B cell (primary cell): ENCODE data around the gene RAB3D. TPM values are rescaled to one million over a fixed set of nuclear protein-coding genes. Genes with fewer than 3 reads are reported as not detected.

Experiments used
- ATAC-seq: fragments of 200-7000 bp; cut with Tn5 transposase; one replicate; pipeline ENCODE4 v1.10.0; 2021; ENCODE audit warnings: low read depth, mild to moderate bottlenecking, moderate number of reproducible peaks, moderate library complexity
- CTCF ChIA-PET: fragments of 350-600 bp; sonication (Branson Sonifier 250); formaldehyde crosslinking; loops from one replicate; lab custom pipeline; 2021; ENCODE audit warnings: antibody characterized with exemption, inconsistent platforms; lab: Charles Lee
- POLR2A ChIA-PET: fragments of 350-600 bp; sonication (Branson Sonifier 250); formaldehyde crosslinking; loops from one replicate; lab custom pipeline; 2021; ENCODE audit warnings: antibody characterized with exemption; lab: Charles Lee
- DNase-seq: peaks from one replicate; pipeline ENCODE4 v3.0.0; 2013
- H2AFZ ChIP-seq: 2 replicates; pipeline ENCODE4 v1.6.1; 2012; ENCODE audit warnings: mild to moderate bottlenecking, low read depth, low read length; ENCODE audit not compliant: insufficient read depth, poor library complexity, severe bottlenecking
- H3K27ac ChIP-seq, 2 donors: 1 replicate in 1 of 2; 2 replicates in 1 of 2; pipeline ENCODE4 v1.5.1; 2012 to 2013; ENCODE audit warnings: low read length in 2 of 2, mild to moderate bottlenecking in 2 of 2, moderate library complexity in 1 of 2
- H3K27me3 ChIP-seq, 4 experiments: fragments of 200-600 bp in 1 of 4; sonication (generic) in 1 of 4; replicated peaks in 1 of 4; 1 replicate in 2 of 4; 2 replicates in 2 of 4; pipeline versions ENCODE4 v1.6.1 to v1.7.0; 2013 to 2016; ENCODE audit warnings: low read length in 3 of 4, mild to moderate bottlenecking in 2 of 4, mixed read lengths in 1 of 4, moderate library complexity in 1 of 4; ENCODE audit not compliant: insufficient read depth in 4 of 4, control insufficient read depth in 3 of 4; ENCODE audit errors: control extremely low read depth in 1 of 4
- H3K36me3 ChIP-seq, 2 experiments: replicated peaks in 1 of 2; 1 replicate in 1 of 2; 2 replicates in 1 of 2; pipeline versions ENCODE4 v1.6.1 to v1.7.1; 2013; ENCODE audit warnings: low read length in 1 of 2; ENCODE audit not compliant: insufficient read depth in 2 of 2, control insufficient read depth in 1 of 2; ENCODE audit errors: control extremely low read depth in 1 of 2, extremely low read depth in 1 of 2
- H3K4me1 ChIP-seq, 2 donors: fragments of 200-600 bp in 1 of 2; sonication (generic) in 1 of 2; 1 replicate in 1 of 2; 2 replicates in 1 of 2; pipeline versions ENCODE4 v1.5.1 to v1.6.1; 2013 to 2017; ENCODE audit warnings: low read length in 2 of 2; ENCODE audit not compliant: control insufficient read depth in 2 of 2, insufficient read depth in 2 of 2
- H3K4me2 ChIP-seq: replicated peaks from 2 replicates; pipeline ENCODE3; 2012; ENCODE audit warnings: mild to moderate bottlenecking, low read depth, low read length; ENCODE audit not compliant: poor library complexity, severe bottlenecking
- H3K4me3 ChIP-seq, 5 experiments: fragments of 200-600 bp in 1 of 5; sonication (generic) in 1 of 5; 1 replicate in 3 of 5; 2 replicates in 2 of 5; pipeline versions ENCODE4 v1.5.1 to v1.7.0; 2011 to 2016; ENCODE audit warnings: low read length in 4 of 5, mild to moderate bottlenecking in 4 of 5, low read depth in 2 of 5, control low read depth in 1 of 5, moderate library complexity in 1 of 5; ENCODE audit not compliant: insufficient read depth in 1 of 5; ENCODE audit errors: control extremely low read depth in 1 of 5, extremely low read depth in 1 of 5
- H3K79me2 ChIP-seq: fragments of 200-600 bp; sonication (generic); one replicate; pipeline ENCODE4 v1.6.0; 2016; ENCODE audit warnings: low read length; ENCODE audit not compliant: control insufficient read depth, insufficient read depth
- H3K9ac ChIP-seq: fragments of 200-600 bp; sonication (generic); 2 replicates; pipeline ENCODE4 v1.6.1; 2017; ENCODE audit warnings: mild to moderate bottlenecking, low read length, moderate library complexity
- H3K9me3 ChIP-seq, 3 donors: one replicate each; pipeline versions ENCODE4 v1.6.1 to v1.7.1; 2013; ENCODE audit warnings: low read length in 2 of 3; ENCODE audit not compliant: control insufficient read depth in 2 of 3, insufficient read depth in 1 of 3; ENCODE audit errors: control extremely low read depth in 1 of 3
- H4K20me1 ChIP-seq: 2 replicates; pipeline ENCODE4 v1.6.0; 2012; ENCODE audit warnings: mild to moderate bottlenecking, low read length; ENCODE audit not compliant: insufficient read depth, control insufficient read depth, poor library complexity, severe bottlenecking
- H3K27ac Mint-ChIP-seq: one replicate; pipeline ENCODE4 v1.8.0; 2021; ENCODE audit warnings: mixed read lengths
- H3K27me3 Mint-ChIP-seq: one replicate; pipeline ENCODE4 v1.8.0; 2021; ENCODE audit warnings: mixed read lengths
- H3K4me1 Mint-ChIP-seq: one replicate; pipeline ENCODE4 v1.8.0; 2021; ENCODE audit warnings: mixed read lengths
- H3K4me3 Mint-ChIP-seq: one replicate; pipeline ENCODE4 v1.8.0; 2021; ENCODE audit warnings: mixed read lengths
- H3K9me3 Mint-ChIP-seq: one replicate; pipeline ENCODE4 v1.8.0; 2022; ENCODE audit warnings: mixed read lengths; ENCODE audit not compliant: insufficient read depth
- CTCF ChIP-seq: fragments of 200-600 bp; IDR thresholded peaks from one replicate; pipeline ENCODE4 v1.8.0; 2022; ENCODE audit warnings: antibody characterized with exemption, mild to moderate bottlenecking
- EZH2 ChIP-seq: IDR thresholded peaks from 2 replicates; pipeline ENCODE4 v1.6.1; 2012; ENCODE audit warnings: borderline replicate concordance, low read depth, mild to moderate bottlenecking, moderate library complexity, low read length; ENCODE audit not compliant: insufficient read depth, poor library complexity, severe bottlenecking
- WGBS: methylation state at CpG from one replicate; pipeline ENCODE4 v1.1.5; 2013; ENCODE audit warnings: missing lambda C conversion rate; ENCODE audit not compliant: insufficient coverage; 5-methylcytosine and 5-hydroxymethylcytosine counted together
- intact Hi-C: fragments of 100-400 bp; cut with micrococcal nuclease; formaldehyde crosslinking; loops from one replicate; pipeline ENCODE4 v1.10.0; 2022
- polyA plus RNA-seq: library from polyadenylated mRNA; depleted of rRNA; stranded (reverse); fragments of >200 nt; gene quantifications from 2 replicates; pipeline ENCODE4 v1.2.3, GENCODE V29; 2012
- total RNA-seq, 2 donors: library from RNA; stranded (reverse); fragments of 120-200 nt in 1 of 2; gene quantifications; 1 replicate in 1 of 2; 2 replicates in 1 of 2; pipeline versions ENCODE4 v1.2.3 to v1.2.4, GENCODE V29; 2013 to 2022

Gene RAB3D
- total and polyA plus RNA-seq, 2 donors (not counting 1 experiment from before 2014, with no cell fraction given), result 5.3 to 8.9 TPM

GRCh38 chr19:11367528-11367927 lies 28.1 kb upstream of the RAB3D start:
- H3K27ac ChIP-seq, result no peak overlapping the region
- ATAC-seq, result no peak
- no peaks in the 10 kb centered on the region for H3K27me3 ChIP-seq
- H3K9me3 ChIP-seq, result no peaks in the 10 kb centered on the region
- WGBS, result 83% methylated on average over 1 of the region's 2 CpGs
- Mint-ChIP-seq H3K4me3 (no peak overlapping the region), H3K27me3 (no peaks in the 10 kb centered on the region), H3K9me3 (no peaks in the 10 kb centered on the region), H3K27ac (no peak overlapping the region), H3K4me1 (no peaks in the 10 kb centered on the region)
- no peak overlapping the region for H2AFZ ChIP-seq
- H3K4me3 ChIP-seq, result no peak overlapping the region
- intact Hi-C loops, result no loop called here
- no peak for DNase-seq
- no peaks in the 10 kb centered on the region for H3K4me1 ChIP-seq
- no peak overlapping the region for H3K4me2 ChIP-seq
- H3K36me3 ChIP-seq, result peaks cover 0 to 24% of the 10 kb centered on the region in 2 experiments
- TF ChIP-seq CTCF, result no peak
- TF ChIP-seq EZH2, result no peak
- CTCF ChIA-PET, result interaction anchor here (1.4 kb wide), 1 partner anchor 13 kb away, joined by 8 read pairs; no protein-coding TSS in a partner anchor
- no peak overlapping the region for H3K9ac ChIP-seq
- no peaks in the 10 kb centered on the region for H4K20me1 ChIP-seq
- POLR2A ChIA-PET, result no interaction called here
- H3K79me2 ChIP-seq, result no peaks in the 10 kb centered on the region

GRCh38 chr19:11365557-11366117 lies 26.2 kb upstream of the RAB3D start:
- ATAC-seq, result no peak
- Histone ChIP-seq H3K9me3 (no peaks in the 10 kb centered on the region), H3K27ac (no peak overlapping the region), H3K4me3 (no peak overlapping the region), H3K36me3 (peaks cover 0 to 24% of the 10 kb centered on the region in 2 experiments), H4K20me1 (no peaks in the 10 kb centered on the region), H3K4me1 (no peaks in the 10 kb centered on the region), H3K9ac (no peak overlapping the region), H3K4me2 (no peak overlapping the region), H3K27me3 (no peaks in the 10 kb centered on the region), H2AFZ (no peak overlapping the region), H3K79me2 (no peaks in the 10 kb centered on the region)
- ChIA-PET CTCF (interaction anchor here (0.5 kb wide), 1 partner anchor 130 kb away, joined by 3 read pairs; no protein-coding TSS in a partner anchor), POLR2A (no interaction called here)
- TF ChIP-seq EZH2, result no peak
- no peak for TF ChIP-seq CTCF
- Mint-ChIP-seq H3K27me3 (no peaks in the 10 kb centered on the region), H3K9me3 (no peaks in the 10 kb centered on the region), H3K4me1 (no peaks in the 10 kb centered on the region), H3K4me3 (no peak overlapping the region), H3K27ac (no peak overlapping the region)
- DNase-seq, result no peak
- 97% methylated on average over 5 of the region's 7 CpGs for WGBS
- intact Hi-C loops, result no loop called here
